Measurements from ENCODE around the gene NMNAT3.

NMNAT3 gene

DNA sequence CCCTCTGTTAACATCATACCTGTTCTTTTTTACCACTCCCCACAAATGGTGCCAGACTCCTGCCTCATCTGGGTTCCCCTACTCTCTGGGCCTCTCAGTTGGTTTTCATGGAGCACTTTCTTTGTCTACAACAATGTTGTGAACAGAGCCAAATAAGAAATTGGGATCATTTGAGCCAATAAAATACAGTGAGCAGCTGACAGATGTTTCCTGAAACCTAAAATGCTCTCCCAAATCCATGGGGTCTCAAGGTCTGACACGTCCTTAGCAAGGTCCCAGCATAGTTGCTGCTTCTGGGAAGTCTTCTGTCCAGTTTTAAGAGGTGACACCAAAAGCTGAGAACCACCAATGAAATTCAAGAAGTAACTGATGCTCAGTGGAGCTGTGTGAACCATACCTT lies 1.7 kb downstream of the NMNAT3 start:
- no peak overlapping the region for H3K4me3 ChIP-seq (ENCODE audit: low read depth, low read length)

GRCh38 chr3:139675327-139675726 lies 2.4 kb downstream of the NMNAT3 start:
- no peak overlapping the region for H3K4me3 ChIP-seq (ENCODE audit: low read depth, low read length)

DNA sequence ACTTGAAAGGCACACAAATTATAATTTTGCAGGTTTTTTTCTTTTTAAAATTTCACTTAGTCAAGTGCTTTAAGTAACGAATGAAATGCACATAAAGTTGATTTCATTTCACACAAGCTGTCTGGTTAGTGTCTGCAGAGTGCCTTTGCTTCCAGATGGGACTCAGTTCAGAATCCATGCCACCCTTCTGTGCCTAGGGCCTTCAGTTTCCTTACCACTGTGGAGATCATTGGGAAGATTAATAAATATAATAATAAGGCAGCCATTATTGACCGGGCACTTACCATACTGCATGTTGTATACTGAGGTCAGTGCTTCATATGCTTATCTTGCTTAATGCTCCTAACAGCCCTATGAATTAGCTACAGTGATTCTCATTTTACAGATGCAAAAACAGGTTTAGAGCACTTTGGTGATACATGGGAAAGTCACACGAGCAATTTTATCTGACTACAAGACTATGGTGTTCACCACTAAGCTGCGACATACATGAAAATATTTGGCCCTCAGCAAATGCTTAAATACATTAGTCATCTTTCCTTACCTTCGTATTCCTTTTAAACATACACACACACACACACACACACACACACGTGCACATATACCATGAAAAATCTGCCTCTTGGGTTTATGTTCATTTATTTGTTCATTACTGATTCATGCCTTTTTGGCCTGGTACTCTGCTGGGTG lies 3.1 kb downstream of the NMNAT3 start:
- H3K4me3 ChIP-seq (ENCODE audit: low read depth, low read length): no peak overlapping the region

DNA sequence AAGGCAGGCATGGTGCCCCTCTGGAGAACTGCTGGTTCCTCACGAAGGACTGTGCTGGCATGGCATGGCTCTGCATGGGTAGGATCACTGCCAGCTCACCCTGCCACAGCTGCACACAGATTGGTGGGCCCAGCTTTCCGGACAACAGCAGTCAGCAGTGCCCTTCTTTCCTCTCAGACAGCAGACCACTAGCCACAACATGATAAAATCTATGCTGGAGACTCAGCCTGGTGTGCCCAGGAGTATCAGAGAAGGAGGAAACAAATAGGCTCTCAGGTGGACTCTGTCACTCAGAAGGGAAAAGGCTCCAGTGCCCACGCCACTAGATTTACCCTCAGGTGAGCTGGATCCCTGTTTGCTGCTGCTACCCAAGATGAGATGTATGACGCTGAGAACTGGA lies 4.9 kb downstream of the NMNAT3 start:
- no peak overlapping the region for H3K4me3 ChIP-seq (ENCODE audit: low read depth, low read length)

DNA sequence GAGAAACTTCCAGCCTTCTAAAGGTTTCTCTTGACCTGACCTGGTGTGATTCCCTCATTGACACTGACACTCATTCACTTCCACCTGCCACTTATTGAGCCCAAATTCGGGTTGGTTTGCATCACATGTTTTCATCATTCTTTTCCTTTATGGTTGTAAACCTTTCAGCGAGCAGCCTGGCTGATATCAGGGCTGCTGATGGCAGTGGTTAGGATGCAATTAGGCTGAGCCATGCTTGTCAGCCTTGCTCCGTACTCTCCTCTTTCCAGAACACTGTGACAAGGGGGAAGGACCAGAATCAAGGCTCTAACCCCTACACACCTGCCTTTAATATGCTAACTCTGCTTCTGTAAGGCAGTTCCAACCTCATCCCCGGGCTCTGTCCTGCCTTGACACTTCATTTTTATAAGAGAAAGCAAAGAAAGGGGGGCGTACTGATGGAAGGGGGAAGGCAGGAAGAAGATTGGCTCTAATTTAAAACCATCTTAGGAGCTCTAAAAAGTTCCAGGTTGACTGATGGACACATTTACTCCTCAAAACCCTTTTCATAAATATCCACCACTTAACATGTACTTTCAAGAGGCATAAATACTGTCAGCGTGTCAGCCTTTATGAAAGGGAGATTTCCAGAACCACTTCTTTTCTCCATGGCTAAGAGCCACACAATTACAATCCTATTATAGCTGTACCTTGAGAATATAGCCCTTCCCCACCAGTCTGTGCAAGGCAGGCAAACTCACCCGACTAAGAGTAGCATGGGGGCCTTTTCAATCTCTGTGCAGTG lies 5.7 kb downstream of the NMNAT3 start:
- H3K4me3 ChIP-seq (ENCODE audit: low read depth, low read length): no peak overlapping the region

GRCh38 chr3:139671107-139671506 lies 6.7 kb downstream of the NMNAT3 start:
- no peak overlapping the region for H3K4me3 ChIP-seq (ENCODE audit: low read depth, low read length)

DNA sequence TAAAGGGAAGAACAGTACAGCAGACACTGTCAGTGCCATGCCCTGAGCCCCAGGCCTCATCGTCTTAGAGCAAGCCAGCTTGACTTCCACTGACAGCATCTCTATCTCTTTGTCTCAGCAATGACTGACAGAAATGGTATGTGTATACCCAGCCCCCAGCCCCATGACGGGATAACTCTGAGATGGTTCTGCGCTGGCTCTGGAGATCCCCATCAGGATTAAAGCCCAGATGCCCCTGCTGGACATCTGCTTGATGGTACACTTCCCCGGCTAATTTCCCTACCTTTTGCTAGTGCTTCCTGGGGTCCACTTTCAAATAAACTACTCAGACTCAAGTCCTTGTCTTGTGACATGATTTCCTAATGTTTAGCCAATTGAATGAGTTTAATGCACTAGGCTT lies 7.6 kb downstream of the NMNAT3 start:
- H3K4me3 ChIP-seq (ENCODE audit: low read depth, low read length): no peak overlapping the region

- no peak overlapping the region for H3K4me3 ChIP-seq (ENCODE audit: low read depth, low read length)
Observed at GRCh38 chr3:139668332-139668731, 9.4 kb downstream of the NMNAT3 start.

DNA sequence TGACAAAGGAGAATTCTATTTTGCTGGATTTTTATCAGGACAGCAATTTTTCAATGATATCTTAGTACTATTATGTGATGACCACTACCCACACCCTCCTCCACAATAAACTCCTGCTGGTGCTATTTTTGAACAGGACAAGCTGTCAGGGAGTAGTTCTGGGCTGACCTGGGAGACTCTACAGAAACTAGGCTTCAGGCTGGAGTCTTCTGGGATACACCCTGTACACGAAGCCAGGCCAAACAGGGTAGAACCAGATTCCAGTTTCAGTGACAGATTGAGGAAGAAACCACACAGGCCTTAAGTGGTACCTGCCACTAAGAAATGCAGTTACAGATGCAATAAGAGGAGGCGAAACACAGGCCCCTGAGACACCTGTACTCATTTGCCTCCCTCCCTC lies 12.8 kb downstream of the NMNAT3 start:
- no peak overlapping the region for H3K4me3 ChIP-seq (ENCODE audit: low read depth, low read length)

DNA sequence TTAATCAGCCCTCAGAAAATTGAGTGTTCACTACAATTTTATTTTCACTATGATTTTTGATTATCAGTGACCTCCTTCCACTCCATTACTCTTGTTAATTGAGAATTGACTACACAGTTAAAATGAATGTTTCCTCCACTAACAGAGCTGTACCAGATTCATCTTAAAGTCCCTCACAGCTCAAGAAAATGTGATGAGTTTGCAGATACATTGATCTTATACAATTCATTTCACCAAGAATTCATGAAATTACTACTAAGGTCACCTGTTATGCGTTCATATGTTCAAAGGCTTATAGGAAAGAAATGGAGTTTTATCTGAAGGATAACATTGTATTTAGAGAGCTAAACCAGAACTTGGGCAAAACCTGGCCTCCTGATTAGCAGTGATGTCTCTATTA lies 17.5 kb downstream of the NMNAT3 start:
- H3K4me3 ChIP-seq (ENCODE audit: low read depth, low read length): no peak overlapping the region

GRCh38 chr3:139659511-139659910 lies 18.3 kb downstream of the NMNAT3 start:
- no peak overlapping the region for H3K4me3 ChIP-seq (ENCODE audit: low read depth, low read length)

GRCh38 chr3:139657936-139658335 lies 19.8 kb downstream of the NMNAT3 start:
- H3K4me3 ChIP-seq (ENCODE audit: low read depth, low read length): no peak overlapping the region

DNA sequence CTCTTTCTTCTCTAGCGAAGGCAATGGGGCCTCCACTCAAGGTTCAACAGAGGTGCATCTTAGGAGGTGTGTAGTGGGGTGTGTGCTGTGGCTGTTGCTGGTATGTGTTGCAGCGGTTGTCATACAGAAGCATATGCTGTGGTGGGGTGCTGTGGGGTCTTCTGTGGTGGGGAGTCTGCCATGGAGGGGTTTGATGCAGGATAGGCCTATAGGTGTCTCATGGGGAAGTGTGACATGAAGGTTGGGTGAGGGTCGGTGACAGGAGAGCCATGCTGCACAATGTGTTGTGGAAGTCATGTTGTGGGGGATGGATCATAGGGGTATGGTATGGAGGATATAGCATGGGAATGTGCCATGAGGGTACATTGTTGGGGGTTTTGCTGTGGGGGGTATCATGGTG lies 20.3 kb downstream of the NMNAT3 start:
- no peak overlapping the region for H3K4me3 ChIP-seq (ENCODE audit: low read depth, low read length)

GRCh38 chr3:139655909-139656595 lies 21.7 kb downstream of the NMNAT3 start:
- H3K4me3 ChIP-seq (ENCODE audit: low read depth, low read length): no peak overlapping the region

DNA sequence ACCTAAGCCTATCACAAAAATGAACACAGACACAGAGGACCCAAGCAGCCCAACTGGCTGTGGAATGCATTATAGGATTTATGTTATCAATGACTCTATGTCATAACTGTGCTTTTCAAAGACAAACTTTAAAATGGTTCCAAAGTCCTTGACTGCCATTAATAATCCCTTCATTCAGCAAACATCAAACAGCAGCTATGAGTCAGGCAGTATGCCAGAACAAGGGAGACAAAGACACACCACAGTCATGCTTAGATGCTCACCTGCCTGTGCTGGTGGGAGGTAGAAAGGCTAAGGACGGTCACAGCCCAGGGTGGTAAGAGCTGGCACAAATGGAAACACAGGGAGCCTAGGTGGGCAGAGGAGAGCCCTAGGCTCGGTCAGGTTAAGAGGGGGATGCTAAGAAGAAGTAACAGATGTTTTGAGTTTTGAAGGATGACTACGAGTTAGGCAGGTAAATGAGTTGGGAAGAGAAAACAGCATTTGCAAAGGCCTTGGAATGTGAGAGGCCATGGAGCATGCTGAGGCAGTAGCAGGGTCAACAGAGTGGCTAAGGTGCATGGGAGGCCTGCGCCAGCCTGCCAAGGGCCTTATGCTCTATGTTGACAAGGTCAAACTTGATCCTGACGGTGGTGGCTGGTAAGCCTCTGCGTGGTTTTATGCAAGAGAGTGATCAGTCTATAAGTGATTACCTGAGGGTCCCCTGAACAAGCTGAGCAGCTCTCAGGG lies 23.0 kb downstream of the NMNAT3 start:
- no peak overlapping the region for H3K4me3 ChIP-seq (ENCODE audit: low read depth, low read length)

DNA sequence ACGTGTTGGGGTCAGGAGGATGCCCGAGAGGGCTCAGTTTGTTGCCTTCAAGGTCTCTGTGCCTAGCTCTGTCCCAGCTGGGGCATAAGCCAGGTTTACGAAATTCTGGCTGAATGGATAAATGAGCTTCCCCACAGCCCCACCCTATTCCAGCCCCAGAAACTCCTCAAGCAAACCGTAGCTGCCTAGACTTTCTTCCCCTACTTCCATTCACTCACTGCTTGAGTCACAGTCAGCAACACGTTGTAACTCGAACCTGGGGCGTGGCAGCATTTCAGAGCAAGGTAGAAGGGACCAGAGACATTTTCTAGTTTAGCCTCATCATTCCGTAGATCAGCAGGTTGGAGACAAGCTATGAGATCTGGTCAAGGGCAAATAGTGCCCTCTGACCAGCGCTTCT lies 24.2 kb downstream of the NMNAT3 start:
- H3K4me3 ChIP-seq (ENCODE audit: low read depth, low read length): no peak overlapping the region

DNA sequence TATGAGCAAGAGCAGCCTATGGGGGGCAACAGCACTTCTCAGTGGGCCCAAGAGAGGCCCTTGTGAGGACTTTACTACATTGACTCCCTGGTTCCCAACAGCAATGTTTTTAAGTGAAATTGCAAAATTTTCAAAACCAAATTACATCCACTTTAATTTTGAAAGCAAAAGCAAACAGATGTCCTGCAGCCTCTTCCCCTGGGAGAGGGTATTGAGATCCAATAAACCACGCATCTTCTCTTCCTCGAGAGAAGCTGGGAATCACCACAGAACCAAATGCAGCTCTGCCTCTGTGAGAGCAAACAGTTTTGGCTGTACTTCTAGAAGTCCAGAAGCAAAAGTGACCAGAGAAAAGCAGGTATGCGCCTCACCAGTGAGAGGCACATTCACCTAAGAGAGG lies 25.2 kb downstream of the NMNAT3 start:
- no peak overlapping the region for H3K4me3 ChIP-seq (ENCODE audit: low read depth, low read length)

- H3K4me3 ChIP-seq (ENCODE audit: low read depth, low read length): no peak overlapping the region
Observed at GRCh38 chr3:139647866-139648435, 29.8 kb downstream of the NMNAT3 start.

GRCh38 chr3:139646512-139646911 lies 31.3 kb downstream of the NMNAT3 start:
- H3K4me3 ChIP-seq (ENCODE audit: low read depth, low read length): no peak overlapping the region

DNA sequence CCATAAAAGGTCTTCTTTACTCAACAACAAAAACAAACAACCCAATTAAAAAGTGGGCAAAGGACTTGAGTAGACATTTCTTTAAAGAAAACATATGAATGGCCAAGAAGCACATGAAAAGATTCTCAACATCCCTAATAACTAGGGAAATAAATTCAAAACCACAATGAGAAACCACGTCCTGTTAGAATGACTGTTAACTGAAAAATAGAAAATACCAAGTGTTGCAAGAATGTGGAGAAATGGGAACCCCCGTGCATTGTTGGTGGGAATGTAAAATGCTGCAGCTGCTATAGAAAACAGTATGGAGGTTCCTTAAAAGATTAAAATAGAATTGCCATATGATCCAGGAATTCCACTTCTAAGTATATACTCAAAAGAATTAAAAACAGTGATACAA lies 34.8 kb downstream of the NMNAT3 start:
- H3K4me3 ChIP-seq (ENCODE audit: low read depth, low read length): no peak overlapping the region

- no peak overlapping the region for H3K4me3 ChIP-seq (ENCODE audit: low read depth, low read length)
Observed at GRCh38 chr3:139640456-139640855, 37.3 kb downstream of the NMNAT3 start.

All from iPS-11a (cell line).